GM06990 (cell line): ENCODE data around the gene CEP104.

Experiments used
- DNase-seq: peaks from one replicate; pipeline ENCODE4 v3.0.0-alpha.2; 2011; ENCODE audit not compliant: insufficient read length; ENCODE audit errors: extremely low read depth
- H3K27me3 ChIP-seq: replicated peaks from 2 replicates; pipeline ENCODE4 v1.6.0; 2011; ENCODE audit warnings: low read length; ENCODE audit not compliant: control insufficient read depth, insufficient read depth
- H3K36me3 ChIP-seq: 2 replicates; pipeline ENCODE4 v1.5.1; 2011; ENCODE audit warnings: low read length; ENCODE audit not compliant: control insufficient read depth, insufficient read depth
- H3K4me3 ChIP-seq: replicated peaks from 2 replicates; pipeline ENCODE4 v1.5.1; 2011; ENCODE audit warnings: low read depth, mild to moderate bottlenecking, control low read depth, low read length
- TF ChIP-seq, protein P1 (sequence below): IDR thresholded peaks from 2 replicates; pipeline ENCODE4 v1.5.1; 2011; ENCODE audit warnings: low read length, control low read depth, mild to moderate bottlenecking, inconsistent platforms; ENCODE audit not compliant: insufficient read depth, poor library complexity, severe bottlenecking

The CEP104 gene

DNA sequence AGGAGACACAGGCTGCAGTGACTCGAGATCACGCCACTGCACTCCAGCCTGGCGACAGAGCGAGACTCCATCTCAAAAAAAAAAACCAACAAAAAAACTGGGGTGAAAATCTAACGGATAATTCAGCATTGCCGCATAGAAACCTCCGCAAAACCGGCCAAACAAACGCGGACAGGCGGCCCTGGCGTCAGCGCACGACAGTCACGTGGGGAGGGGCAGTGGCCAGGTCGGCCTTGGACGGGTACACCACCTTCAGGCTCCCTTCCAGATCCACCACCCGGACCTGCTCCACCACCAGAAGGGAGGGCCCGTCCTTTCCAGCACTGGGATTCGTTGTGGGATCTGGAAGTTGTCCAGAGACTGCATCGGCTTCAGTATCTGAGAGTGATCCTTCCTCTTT, 76.1 kb downstream of the CEP104 start:
- TF ChIP-seq, protein P1, sequence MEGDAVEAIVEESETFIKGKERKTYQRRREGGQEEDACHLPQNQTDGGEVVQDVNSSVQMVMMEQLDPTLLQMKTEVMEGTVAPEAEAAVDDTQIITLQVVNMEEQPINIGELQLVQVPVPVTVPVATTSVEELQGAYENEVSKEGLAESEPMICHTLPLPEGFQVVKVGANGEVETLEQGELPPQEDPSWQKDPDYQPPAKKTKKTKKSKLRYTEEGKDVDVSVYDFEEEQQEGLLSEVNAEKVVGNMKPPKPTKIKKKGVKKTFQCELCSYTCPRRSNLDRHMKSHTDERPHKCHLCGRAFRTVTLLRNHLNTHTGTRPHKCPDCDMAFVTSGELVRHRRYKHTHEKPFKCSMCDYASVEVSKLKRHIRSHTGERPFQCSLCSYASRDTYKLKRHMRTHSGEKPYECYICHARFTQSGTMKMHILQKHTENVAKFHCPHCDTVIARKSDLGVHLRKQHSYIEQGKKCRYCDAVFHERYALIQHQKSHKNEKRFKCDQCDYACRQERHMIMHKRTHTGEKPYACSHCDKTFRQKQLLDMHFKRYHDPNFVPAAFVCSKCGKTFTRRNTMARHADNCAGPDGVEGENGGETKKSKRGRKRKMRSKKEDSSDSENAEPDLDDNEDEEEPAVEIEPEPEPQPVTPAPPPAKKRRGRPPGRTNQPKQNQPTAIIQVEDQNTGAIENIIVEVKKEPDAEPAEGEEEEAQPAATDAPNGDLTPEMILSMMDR = no peak
- Histone ChIP-seq H3K4me3 (no peak overlapping the region), H3K27me3 (no peaks in the 10 kb centered on the region), H3K36me3 (peaks cover 28% of the 10 kb centered on the region)
- no peak for DNase-seq

DNA sequence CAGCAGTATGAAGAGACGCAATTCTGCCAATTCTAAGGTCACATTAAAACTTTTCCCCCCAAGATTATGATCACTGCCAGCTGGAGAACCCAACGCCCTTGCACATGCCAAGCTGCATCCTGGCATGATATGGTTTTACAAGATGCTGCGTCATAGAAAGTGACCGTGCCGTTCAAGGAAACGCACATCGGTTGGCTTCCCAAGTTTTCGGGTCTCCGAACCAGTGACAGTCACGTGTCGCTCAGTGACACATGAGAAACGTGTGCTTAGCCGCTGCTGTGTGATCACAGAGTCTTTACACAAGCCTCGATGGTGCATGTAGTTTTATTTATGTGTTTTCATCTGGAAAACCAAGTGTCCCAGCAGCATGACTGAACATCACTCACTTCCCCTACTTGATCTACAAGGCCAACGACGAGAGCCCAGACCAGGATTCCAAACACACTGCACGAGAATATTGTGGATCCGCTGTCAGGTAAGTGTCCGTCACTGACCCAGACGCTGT, 77.0 kb downstream of the CEP104 start:
- H3K36me3 ChIP-seq = peaks cover 26% of the 10 kb centered on the region
- TF ChIP-seq, protein P1 = no peak
- no peak for DNase-seq
- H3K27me3 ChIP-seq = no peaks in the 10 kb centered on the region
- H3K4me3 ChIP-seq = no peak overlapping the region

DNA sequence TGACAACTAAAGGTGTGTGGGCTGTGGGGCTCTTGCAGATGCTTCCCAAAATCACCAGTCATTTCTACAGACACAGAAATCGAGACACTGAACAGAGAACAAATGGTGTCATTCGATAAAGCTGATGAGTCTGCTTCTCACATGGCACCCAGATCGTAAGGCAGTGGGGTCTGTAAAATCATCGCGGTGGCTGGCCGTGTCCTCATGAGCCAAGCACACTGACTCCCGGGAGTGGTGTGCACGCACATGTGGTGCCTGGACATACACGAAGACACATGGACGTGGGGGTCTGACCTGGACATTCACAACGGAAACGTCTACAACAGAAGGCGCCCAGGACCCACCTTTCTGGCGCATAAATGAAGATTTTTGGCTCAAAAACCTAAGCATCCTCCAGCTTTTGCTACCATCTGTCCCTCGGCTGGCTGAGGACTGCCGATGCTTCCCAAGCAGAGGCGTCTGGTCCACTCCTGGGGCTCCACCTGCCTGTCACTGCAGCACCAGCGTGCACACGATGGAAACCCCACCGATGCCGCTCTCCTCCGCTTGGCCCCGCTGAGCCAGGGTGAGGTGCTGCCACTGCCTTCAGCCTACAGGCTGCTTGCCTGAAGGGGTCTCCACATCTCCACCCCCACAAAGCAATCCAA, 77.6 kb downstream of the CEP104 start:
- DNase-seq = no peak
- Histone ChIP-seq H3K4me3 (no peak overlapping the region), H3K27me3 (no peaks in the 10 kb centered on the region), H3K36me3 (peaks cover 23% of the 10 kb centered on the region)
- TF ChIP-seq, protein P1 = no peak

DNA sequence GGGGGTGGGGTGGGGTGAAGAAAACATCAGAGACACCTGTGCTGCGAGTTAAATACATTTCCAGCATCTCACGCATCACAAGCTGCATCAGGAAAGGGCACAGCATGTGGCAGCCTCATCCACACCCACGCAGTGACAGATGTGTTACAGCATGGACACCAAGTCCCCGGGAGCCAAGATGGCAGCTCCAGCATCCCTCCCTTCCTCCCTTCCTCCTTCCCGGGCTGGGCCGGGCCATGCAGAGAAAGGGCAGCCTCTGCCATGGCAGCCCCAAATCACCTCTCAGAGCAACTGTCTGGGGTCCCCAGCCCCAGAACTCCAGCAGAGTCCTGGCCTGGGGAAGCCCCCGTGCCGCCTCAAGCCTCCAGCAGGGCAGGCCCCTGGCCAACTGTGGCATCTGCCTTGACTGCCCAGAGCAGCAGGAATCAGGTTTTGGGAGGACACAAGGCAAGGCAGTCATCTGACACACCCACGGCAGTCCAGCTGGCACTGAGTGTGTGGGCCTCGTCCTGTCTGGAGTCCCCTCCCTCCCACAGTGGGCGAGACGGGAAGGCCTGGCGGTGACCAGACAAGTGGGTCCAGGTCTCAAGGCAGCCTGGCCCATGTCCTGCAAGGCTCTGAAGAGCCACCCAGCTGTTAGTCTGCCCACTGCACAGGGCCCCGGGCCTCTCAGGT, 78.3 kb downstream of the CEP104 start:
- H3K4me3 ChIP-seq = no peak overlapping the region
- no peak for DNase-seq
- TF ChIP-seq, protein P1 = no peak

DNA sequence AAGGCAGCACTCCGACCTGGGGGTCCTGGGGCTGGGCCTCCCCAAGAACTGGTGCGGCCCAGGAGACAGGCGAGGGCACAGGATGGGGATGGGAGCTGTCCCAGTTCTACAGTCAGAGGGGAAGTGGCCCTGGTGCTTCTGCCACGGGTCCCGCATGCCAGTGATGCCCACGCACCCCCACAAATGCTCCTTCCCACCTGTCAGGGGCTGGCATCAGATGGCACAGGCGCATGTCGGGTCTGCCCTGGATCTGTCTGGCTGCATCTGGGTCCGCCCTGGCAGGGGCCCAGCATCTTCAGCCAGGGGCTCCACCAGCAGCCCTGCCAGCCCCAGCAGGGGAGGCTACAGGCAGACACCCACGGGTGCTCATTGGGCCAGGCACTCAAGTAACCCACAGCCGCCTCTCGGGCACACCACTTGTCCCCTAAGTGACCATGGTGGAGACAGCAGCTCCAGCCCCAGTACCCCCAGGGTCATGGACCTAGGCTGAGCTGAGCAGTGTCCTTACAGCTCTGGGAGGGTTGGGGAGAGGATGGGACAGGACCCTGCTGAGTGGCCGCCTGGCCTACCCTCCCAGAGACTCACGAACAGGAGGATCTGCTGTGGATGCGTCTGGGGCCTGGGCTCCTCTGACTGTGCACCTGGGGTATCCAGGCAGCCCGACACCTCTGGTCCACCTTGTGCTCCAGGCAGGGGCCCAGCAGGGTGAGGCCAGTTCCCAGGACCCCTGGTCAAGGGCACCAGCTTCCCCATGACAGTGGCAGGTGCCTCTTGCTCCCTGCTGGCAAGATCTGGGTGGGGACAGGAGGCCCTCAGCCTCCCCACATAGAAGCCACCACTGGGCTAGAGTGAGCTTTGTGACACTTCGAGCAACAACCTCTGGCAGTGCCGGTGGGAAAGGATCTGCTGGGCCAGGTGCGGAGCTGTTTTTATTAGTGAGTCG, 79.1 kb downstream of the CEP104 start:
- H3K36me3 ChIP-seq = peaks cover 22% of the 10 kb centered on the region
- DNase-seq = no peak
- H3K4me3 ChIP-seq = no peak overlapping the region
- TF ChIP-seq, protein P1 = no peak
- no peaks in the 10 kb centered on the region for H3K27me3 ChIP-seq

More for the DNA sequence above, 78.3 kb downstream of the CEP104 start:
- peaks cover 22% of the 10 kb centered on the region for H3K36me3 ChIP-seq
- no peaks in the 10 kb centered on the region for H3K27me3 ChIP-seq
